GM12891 (cell line): ENCODE measurements around the gene GIT2.

ENCODE experiments used
- POLR2A ChIP-seq: IDR thresholded peaks from 2 replicates; pipeline ENCODE4 v1.6.1; 2011; ENCODE audit warnings: low read depth, low read length, control low read depth
- POLR2AphosphoS5 ChIP-seq: IDR thresholded peaks from 2 replicates; pipeline ENCODE4 v1.6.1; 2011; ENCODE audit warnings: low read depth, low read length, control low read depth
- POU2F2 ChIP-seq: IDR thresholded peaks from 2 replicates; pipeline ENCODE4 v1.6.1; 2011; ENCODE audit warnings: low read depth, mild to moderate bottlenecking, control low read depth, low read length, moderate library complexity
- TAF1 ChIP-seq: IDR thresholded peaks from 2 replicates; pipeline ENCODE4 v1.6.1; 2011; ENCODE audit warnings: low read depth, low read length, control low read depth

- no peak for TF ChIP-seq TAF1
- TF ChIP-seq POLR2A = no peak
- TF ChIP-seq POLR2AphosphoS5 = no peak
- no peak for TF ChIP-seq POU2F2
Measured at GRCh38 chr12:109961201-109961600, 35.0 kb downstream of the GIT2 start.
